HG03460 (cell line): ENCODE measurements around the gene PLXNA4.
A peak's percentile ranks its signal among the peaks of the same experiment; 100 is the strongest.

Experiments used
- ATAC-seq: cut with Tn5 transposase; IDR thresholded peaks from one replicate; pipeline ENCODE4 v1.9.1; 2021; ENCODE audit not compliant: unreplicated experiment

PLXNA4 gene

DNA sequence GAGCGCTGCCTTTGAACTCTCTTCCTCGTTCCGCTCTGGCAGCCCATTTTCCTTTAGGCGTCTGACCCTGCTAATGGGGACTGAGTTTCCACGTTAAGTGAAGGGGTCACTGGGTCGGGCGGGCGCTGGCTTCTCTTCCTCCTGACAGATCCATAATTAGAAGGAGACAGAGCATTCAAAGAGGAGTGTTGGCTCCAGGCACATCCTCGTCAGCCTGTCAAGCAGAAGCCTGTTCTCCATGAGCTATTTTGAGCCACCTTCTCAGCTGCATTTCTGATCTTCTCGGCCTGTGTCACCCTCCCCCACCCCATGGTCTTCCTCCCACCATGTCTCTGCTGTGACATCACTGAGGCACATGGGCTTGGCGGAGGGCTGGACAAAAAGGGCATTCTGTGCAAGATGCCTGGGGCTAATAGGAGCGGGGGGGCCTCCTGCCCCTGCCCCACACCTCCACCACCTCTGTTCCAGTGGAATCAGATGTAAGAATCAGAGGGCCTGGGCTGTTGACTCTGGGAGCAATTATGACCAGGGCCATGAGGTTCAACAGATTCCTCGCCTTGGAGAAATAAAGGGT lies 248.1 kb downstream of the PLXNA4 start:
- no peak for ATAC-seq

DNA sequence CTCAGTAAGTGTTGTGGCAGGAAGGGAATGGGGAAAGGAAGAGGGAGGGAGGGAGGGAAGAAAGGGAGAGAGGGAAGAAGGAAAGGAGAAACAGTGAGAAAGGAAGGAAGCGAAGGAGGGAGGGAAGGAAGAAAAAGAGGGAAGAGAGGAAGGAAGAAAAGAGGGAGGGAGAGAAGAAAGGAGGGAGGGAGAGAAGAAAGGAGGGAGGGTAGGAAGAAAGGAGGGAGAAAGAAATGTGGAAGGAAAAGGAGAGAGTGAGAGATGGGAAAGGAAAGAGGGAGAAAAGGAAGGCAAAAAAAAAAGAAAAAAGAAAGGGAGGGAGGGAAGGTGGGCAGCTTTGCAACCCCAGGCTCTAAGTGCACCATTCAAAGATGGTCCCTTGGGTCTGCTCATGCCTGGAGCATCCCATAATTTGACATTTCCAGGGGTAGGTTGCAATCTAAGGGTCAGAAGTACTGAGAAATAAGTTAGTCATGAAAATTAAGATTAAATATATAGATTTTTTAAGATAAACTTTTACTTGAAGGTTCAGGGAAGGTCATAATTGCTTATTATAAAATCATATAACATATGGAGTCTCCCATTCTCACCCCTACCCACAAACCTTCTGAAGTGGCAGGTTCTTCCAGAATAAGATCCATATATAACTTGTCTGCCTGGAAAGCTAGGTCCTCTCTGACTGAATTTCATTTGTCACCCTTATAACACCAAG lies 249.2 kb downstream of the PLXNA4 start:
- no peak for ATAC-seq

DNA sequence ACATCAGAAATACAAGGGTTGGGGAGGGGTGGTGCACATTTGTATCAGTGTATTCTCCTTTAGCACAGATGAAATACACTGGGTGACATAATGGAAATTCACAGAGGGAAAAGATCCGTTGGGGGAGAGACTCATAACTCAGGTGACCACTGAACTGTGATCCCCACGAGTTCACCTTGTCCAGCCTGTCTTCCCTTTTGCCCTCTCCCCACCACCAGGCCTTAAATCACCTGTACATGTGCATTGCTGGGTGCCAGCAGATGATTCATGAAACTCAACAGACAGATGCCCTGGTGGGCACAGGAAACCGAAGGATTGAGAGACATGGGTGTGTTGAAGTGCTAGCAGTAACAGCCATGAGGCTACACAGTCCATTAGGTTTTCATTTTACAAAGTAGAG lies 253.3 kb downstream of the PLXNA4 start:
- no peak for ATAC-seq

DNA sequence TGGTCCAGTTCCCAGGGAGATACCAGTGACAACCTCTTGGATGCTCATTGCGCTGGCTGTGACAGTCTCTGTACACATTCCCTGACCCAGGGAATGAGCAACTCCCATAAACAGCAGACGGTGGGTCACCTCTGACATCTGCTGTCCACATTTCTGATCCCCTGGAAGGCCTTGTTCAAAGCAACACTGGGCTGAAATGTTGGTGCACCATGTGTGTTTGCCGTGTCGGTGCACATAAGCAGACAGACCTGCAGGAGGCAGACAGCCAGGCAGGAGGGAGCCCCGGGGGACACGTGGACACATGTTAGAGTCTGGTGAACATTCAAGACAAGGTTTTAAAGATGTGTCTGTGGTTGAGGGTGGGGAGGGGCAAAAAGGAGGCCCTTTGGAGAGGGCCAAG lies 254.9 kb downstream of the PLXNA4 start:
- ATAC-seq: no peak

DNA sequence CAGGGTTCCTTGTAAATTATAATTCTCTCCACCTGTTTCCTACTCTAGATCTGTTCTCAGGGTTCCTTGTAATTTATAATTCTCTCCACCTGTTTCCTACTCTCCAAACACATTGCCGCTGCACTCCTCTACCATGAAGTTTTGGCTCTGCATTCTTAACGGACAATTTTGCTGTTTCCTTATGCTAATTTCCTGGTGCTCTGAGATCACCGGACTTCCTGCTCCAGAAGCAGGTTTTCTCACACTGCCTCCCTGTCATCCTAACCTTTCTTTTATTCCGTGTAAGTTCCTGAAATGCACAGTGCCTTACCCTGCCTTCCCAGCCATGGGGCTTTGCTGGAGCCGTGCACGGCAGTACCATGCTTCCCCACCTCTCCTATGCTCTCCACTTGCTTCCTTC lies 256.8 kb downstream of the PLXNA4 start:
- ATAC-seq: no peak

DNA sequence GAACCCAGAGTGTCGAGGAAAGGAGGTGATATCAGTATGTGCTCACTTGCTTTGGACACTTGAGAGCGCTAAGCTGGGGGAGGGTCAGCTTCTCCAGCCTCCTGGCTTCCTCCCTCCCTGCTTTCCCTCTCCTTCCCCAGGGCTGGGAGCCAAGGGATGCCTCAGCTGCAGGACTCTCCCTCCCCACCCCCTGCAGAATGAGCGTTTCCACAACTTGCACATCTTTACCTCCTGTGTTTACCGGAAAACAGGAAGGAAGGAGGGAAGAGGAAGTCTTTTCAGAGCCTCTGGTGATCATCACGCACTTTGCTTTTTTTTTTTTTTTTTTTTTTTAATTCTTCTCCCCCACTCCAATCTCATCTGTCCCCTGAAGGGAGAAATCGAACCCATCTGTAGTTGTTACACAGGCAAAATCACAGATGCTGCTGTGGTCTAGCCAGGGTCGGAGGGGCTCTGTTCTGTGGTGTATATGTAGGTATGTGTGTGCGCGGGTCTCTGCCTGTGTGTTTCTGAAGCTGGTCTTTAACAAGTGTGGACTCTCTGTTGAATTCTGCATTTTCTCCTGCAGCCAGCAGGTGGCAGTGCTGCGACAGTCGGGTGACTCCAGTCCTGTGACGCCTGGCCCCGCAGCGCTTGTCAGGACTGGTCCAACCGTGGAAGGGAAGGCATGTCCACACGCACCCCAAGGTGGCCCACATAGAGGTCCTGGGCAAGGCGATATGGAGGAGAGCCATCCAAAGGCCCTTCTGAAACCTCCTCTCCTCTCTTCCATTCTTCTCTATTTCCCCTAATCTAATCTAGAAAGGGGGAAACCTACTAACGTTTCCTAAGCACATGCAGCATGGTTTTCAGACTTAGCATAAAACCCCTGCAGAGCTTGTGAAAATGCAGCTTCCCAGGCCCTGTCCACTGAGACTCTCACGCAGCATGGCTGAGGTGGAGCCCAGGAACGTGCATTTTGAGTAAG lies 257.6 kb downstream of the PLXNA4 start:
- ATAC-seq: peak; percentile 92

DNA sequence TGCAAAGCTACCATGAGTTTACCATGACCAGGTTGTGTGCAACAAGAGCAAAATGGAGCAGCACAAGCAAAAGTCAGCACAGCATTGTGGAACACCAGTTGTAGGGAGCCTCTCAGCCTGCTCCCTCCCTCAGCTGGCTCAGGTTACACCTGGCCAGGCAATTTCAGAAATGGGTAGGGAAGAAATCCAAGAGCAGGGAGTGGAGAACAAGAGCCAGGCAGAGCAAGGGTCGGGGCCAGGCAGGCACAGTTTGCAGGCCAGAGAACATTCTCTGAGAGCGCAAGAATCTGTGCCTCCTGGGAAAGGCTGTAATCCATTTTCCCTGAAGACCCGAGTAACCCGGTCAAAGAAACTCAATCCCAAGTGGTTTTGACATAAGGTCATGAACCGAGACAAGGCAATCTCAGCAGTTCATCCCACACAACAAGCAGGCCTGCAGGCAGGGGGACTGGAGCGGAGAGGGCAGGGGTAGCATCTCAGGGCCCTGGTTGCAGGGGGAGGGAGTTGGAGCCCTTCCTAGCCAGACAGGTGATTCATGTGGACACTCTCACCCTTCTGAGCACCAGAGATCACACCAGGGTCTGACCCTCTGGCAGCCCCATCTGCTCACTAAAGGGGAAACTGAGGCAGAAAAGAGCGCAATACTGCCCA lies 258.4 kb downstream of the PLXNA4 start:
- no peak for ATAC-seq

DNA sequence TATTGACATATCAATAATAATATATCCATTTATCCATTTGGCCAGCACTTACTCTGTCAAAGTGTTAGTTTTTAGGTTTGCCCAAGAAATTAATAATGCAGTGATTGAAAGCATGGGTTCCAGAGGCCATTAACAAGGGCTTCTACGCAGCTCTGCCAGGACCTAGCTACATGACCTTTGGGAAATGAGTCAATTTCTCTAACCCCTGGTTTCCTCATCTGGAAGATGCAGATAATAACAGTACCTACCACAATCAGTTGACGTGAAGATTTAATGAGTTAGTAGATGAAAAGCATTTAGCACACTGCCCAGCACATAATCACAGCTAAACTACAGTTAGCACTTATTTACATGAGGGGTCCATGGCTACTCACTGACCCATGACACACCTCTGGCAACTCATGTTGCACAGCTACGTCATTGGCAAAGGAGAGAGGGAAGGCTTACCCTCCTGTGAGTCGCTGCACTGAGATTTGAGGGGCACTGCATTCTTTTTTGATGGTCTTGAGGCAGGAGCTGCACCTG lies 263.7 kb downstream of the PLXNA4 start:
- ATAC-seq: no peak

DNA sequence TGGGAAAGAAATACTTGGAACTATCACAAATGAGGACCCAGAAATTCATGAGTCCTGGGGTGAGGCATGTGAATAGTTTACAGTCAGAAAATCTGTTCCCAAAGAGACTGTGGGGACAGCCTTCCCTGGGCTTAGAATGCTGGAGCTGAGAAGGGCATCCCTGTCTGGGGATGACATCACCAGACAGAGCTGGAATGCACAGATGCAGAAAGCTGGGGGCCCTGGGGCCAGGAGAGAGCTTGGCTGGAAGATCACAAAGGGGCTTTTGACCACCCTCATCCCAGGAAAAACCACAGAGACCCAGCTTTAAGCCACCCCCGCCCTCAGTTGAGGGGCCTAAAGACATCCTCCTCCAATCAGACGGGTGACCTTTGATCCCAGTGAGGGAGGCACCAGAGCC lies 264.5 kb downstream of the PLXNA4 start:
- no peak for ATAC-seq

DNA sequence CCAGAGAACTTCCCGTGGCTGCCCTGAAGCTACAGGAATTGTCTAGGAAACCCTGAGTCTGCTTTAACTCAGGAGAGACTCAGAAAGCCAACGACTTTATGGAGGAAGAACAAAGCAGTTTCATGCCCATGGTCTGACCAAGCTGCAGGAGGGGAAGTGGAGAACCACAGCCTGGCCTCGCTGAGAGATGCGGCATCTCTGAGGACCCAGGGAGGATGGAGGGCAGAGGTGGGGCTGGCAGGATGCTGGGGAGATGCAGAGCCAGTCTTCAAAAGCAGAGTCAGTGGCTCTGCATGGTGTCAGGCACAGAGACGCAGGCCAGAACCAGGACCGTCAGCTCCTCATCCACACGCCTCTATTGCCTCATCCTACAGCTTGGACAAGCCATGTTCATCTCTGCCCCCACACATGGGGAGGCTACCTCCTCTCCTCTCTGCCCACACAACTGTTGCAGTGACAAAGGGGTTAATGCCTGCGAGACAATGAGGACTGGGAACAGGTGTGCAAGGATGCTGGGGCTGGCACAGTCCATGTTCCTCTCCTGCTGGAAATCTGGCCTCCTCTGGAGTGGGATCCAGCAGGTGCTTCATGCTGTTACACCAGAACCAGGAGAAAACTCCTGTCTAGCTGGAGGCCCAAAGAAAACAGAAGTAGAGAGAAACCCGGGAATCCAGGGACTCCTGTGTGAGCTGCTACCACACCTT lies 267.0 kb downstream of the PLXNA4 start:
- no peak for ATAC-seq

DNA sequence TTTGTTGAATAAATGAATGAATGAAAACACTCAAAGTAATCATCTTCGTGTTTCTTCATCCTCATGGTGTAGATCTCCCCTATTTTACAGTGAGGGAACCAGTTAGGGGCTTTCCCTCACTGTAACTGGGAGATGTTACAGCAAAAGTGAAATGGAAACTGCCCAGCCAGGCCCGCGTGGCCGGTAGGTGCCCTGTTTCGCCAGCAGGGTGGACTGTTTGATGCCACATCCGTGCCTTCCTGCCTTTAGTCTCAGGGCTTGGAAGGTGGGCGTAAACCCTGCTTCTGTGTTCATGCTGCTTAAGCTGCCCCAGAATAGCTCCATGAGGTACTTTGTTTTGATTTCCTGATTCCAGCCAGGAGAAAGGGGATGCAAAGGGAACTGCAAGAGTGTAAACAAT lies 268.8 kb downstream of the PLXNA4 start:
- ATAC-seq: no peak

DNA sequence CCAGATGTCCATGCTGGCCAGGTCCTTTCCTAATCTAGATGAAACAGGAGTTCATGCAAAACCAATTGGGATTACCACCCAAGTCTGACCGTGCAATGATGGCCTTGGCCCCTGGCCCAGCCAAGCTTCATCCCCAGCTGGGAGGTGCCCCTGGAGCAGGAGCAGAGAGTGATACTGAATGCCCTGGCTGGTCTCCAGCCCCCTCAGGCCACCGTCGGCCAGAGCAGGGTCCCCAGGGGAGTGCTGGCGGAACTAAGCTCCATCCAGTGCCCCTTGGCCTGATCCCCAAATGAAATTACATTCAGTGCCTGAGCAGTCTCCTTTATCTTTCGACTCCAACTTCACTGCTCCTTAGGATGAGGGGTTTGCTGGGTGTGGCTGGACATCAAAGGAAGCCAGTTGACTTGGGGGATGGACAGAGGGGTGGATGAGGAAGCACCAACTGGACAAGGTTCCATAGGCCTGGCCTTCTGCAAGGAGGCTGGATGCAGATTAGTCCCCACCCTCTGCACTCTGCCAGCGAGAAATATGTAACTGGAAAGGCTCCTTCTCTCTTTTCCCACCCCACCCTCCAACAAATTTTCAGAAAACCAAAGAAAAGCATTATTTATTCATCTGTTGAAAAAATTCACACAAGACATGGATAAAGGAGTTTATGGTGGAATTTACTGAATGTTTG lies 275.5 kb downstream of the PLXNA4 start:
- ATAC-seq: no peak

DNA sequence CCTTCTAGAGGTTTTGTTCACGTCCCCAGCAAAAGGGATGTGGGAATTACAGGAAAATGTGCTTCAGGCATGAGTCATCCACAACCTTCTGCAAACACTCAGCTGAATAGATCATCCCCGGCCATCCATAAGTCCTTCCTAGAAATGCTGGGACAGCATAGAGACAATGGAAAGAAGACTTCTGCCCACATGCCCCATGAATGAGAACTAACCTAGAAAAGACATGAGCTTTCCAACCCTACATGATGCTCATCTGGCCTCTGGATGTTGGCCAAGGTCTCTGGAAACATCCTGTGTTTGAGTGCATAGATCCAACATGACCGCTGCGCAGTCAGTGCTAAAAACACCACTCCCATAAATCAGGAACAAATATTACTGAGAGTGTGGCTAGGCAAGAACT lies 277.5 kb downstream of the PLXNA4 start:
- no peak for ATAC-seq

DNA sequence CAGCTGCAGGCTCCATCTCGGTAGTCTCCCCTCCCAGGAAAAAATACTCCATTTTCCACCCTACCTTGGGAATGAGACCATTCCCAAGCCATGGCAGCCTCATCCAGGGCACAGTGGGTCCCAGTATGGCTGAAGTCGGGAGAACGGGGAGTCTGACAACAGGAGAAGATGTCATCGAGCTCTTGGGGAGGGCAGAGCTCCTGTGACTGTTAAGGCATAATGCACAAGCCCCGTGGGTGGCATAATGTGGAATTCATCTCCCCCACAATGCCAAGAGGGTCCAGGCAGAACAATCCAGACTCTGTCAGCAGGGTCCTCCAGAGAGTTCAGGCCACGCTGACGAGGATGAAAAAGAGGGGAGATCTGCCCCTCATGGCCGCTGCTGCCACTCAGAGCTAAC lies 279.4 kb downstream of the PLXNA4 start:
- ATAC-seq: no peak

DNA sequence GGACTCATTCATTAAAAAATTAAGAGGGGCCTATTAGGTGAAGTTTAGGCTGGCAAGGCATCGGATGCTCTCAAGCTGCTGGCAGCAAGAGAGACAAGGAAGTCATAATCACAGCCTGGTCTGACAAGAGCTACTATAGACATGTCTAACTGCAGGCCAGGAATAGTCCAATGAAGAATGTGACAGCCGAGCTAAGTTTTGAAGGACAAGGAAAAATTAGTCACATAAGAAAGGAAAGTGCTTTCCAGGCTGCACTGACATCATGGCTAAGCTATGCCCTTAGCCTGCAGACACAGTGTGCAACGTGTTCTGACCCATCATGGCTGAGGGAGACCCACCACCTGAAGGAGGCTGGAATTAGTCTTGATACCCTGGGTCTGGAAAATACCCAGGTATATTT lies 281.1 kb downstream of the PLXNA4 start:
- ATAC-seq: no peak

DNA sequence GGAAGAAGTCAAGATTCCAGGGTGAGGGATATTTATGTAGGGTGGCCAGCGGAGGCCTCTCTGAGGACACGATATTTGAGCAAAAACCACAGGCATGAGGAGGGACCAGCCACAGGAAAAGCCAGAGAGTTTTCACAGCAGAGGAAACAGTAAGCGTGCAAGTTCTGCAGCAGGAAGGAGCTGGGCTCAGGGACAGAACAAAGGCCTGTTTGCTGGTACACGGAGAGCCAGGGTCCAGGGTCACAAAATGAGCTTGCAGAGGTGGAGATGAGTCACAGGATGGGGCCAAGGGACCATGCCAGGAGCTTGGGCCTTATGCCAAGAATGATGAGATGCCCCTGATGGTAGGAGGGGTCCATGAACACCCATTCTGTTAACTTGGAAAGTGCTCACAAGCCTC lies 283.5 kb downstream of the PLXNA4 start:
- ATAC-seq: no peak

DNA sequence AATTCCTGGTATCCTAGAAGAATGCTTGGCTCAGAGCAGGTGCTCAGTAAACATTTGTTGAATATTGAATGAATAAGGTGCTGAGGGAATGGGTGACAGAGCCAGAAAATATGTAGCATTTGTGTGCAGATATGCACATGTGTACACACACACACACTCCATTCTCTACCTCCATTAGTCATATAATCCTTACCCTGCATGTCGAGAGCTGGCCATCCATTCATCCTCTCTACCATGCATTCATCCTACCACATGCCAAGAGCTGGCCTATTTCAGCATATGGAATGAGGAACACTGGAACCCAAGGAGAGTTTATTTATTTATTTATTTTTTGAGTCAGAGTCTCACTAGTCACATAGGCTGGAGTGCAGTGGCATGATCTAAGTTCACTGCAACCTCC lies 284.8 kb downstream of the PLXNA4 start:
- ATAC-seq: no peak

DNA sequence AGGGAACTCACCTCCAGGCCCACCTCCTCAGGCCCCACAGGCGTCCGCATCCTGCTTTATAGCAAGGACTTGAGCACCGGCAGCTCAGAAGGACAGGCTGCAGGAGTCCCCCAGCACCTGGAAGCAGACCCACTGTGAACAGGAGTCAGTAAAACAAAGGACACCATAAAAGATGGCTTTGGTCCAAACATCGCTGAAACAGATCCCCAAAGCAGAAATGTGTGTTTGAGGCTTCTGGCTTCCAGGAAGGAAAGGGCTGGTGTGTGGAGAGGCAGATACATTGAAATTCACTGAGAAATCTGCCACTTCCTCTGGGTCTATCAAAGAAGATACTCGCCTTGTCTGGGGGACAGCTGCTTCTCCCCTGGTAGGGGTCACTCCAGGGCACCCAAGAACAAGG lies 286.2 kb downstream of the PLXNA4 start:
- ATAC-seq: no peak

DNA sequence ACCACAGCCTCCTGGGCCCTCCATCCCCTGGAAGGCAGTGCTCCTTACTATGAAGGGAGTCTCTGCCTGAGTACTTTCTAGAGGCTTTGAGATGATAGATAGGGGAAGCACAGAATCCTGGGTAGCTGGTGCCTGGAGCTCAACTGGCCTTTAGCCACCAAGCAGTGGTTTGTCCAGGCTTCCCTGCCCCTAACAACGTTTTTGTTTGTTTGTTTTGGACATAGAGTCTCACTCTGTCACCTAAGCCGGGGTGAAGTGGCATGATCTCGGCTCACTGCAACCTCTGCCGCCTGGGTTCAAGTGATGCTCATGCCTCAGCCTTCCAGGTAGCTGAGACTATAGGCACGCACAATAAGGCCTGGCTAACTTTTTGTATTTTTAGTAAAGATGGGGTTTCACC lies 289.4 kb downstream of the PLXNA4 start:
- no peak for ATAC-seq

DNA sequence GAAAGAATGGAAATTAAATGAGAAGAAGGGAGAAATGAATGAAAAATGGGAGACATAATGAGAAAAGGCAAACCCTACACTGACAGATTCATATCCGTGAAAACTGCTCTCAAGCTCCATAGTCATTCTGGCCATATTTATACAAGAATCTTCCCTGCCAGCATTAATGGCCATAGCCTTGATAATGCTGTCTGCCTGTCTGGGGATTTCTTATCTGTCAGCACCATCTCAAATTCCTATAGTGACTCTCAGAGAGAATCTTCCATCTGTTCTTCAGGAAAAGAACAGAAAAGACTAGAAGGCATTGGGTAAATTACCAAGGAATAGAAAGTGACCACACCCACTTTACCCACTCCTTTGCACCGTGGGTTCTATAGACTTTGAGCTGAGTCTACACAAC lies 295.9 kb downstream of the PLXNA4 start:
- ATAC-seq: no peak
